Psoas muscle (tissue), 8 donors: ENCODE data around the gene TSTD2. TPM values are rescaled to one million over a fixed set of nuclear protein-coding genes. Genes with fewer than 3 reads are reported as not detected.

ENCODE experiments used
- ATAC-seq, 4 donors: fragments of 200-7000 bp; cut with Tn5 transposase; one replicate each; pipeline ENCODE4 v1.9.1; 2020; ENCODE audit warnings: moderate library complexity in 3 of 4, mild to moderate bottlenecking in 2 of 4
- DNase-seq, 2 donors: peaks; one replicate each; pipeline ENCODE4 v3.0.0-alpha.2; 2020
- H3K27ac ChIP-seq: fragments of 200-600 bp; one replicate; pipeline ENCODE4 v1.8.0; 2022
- H3K27me3 ChIP-seq, 3 donors: fragments of 200-600 bp in 1 of 3; one replicate each; pipeline versions ENCODE4 v1.6.1 to v1.8.0; 2013 to 2022; ENCODE audit warnings: low read length in 2 of 3, mild to moderate bottlenecking in 2 of 3, moderate library complexity in 1 of 3; ENCODE audit not compliant: insufficient read depth in 3 of 3
- H3K36me3 ChIP-seq, 2 donors: fragments of 200-600 bp in 1 of 2; one replicate each; pipeline versions ENCODE4 v1.6.1 to v1.8.0; 2013 to 2022; ENCODE audit warnings: low read depth in 1 of 2, mild to moderate bottlenecking in 1 of 2, moderate library complexity in 1 of 2; ENCODE audit not compliant: insufficient read depth in 1 of 2
- H3K4me1 ChIP-seq: fragments of 200-600 bp; one replicate; pipeline ENCODE4 v1.8.0; 2022
- H3K4me3 ChIP-seq: fragments of 200-600 bp; one replicate; pipeline ENCODE4 v1.8.0; 2022; ENCODE audit warnings: mild to moderate bottlenecking
- H3K9me3 ChIP-seq: fragments of 200-600 bp; one replicate; pipeline ENCODE4 v1.8.0; 2022
- CTCF ChIP-seq: fragments of 200-600 bp; IDR thresholded peaks from one replicate; pipeline ENCODE4 v1.8.0; 2022; ENCODE audit warnings: antibody characterized with exemption
- WGBS, 3 donors: extraction: QIAGEN DNeasy Blood & Tissue Kit; methylation state at CpG; one replicate each; pipeline versions ENCODE4 v1.1.6 to v1.1.7; 2013; 5-methylcytosine and 5-hydroxymethylcytosine counted together
- intact Hi-C, 2 donors: fragments of 100-400 bp; cut with DNase I; formaldehyde crosslinking; loops; one replicate each; pipeline versions ENCODE4 v1.11.0 to v1.14.2; 2022
- polyA plus RNA-seq, 3 donors: library from polyadenylated mRNA; stranded (reverse); fragments of 200-250 nt; gene quantifications; one replicate each; pipeline ENCODE4 v1.2.3, GENCODE V29; 2013
- total RNA-seq, 4 donors: library from RNA; stranded (reverse); fragmentation: NEBNext Ultra II Directional in 2 of 4; extraction: Animal tissue kit (Norgen Biotek cat#: 25700) in 2 of 4; gene quantifications; one replicate each; pipeline versions ENCODE4 v1.2.1 to v1.2.4, GENCODE V29; 2021 to 2023
- donor health status: healthy with polysubstance abuse.
- donor health status: DM: no; HTN: no; CAD: no; lungs with moderate emphysema.
- donor health status: Bipolar disorder and iron deficiency.
- donor health status: healthy.
- donor health status: DM: yes; HTN: yes; CAD: no.
- donor health status: DM: no; HTN: no; CAD: no.
- donor health status: DM: no; HTN: no; CAD: no.
- donor health status: DM: yes; HTN: yes; CAD: no.

TSTD2 gene
- total and polyA plus RNA-seq, 7 donors = 16.2 to 22.9 (median 18.1) TPM

- no peaks in the 10 kb centered on the region for H3K9me3 ChIP-seq
These were observed 1.9 kb upstream of the TSTD2 start for GRCh38 chr9:97635026-97635425.

GRCh38 chr9:97633859-97634490 lies 807 bp upstream of the TSTD2 start:
- Histone ChIP-seq H3K27ac (peak overlapping the region; percentile 94), H3K4me3 (peak overlapping the region; percentile 90), H3K4me1 (peaks cover 65% of the 10 kb centered on the region), H3K36me3 (no peaks in the 10 kb centered on the region), H3K27me3 (no peaks in the 10 kb centered on the region), H3K9me3 (no peaks in the 10 kb centered on the region)
- DNase-seq (no peak), ATAC-seq (peak in 1 of 4 donors; percentile 5)
- intact Hi-C loops = loop anchor here in 1 of 2 donors (5.0 kb wide), 1 partner anchor 857 kb away; the partner anchor contains the start of gene ZNF510
- TF ChIP-seq CTCF = no peak
- 0% methylated on average over 42 to 43 of the region's 43 CpGs for WGBS, 3 donors

More at GRCh38 chr9:97635026-97635425, 1.9 kb upstream of the TSTD2 start:
- 65 to 73% (median 70%) methylated on average over 7 of the region's 7 CpGs for WGBS, 3 donors
- Histone ChIP-seq H3K36me3 (no peaks in the 10 kb centered on the region), H3K4me1 (peaks cover 69% of the 10 kb centered on the region), H3K4me3 (peak overlapping the region; percentile 90), H3K27ac (peak overlapping the region; percentile 94), H3K27me3 (no peaks in the 10 kb centered on the region)
- ATAC-seq = no peak
- no peak for TF ChIP-seq CTCF
- no peak for DNase-seq
- intact Hi-C loops = no loop called here

- peaks cover 63% of the 10 kb centered on the region for H3K4me1 ChIP-seq
- H3K27me3 ChIP-seq = no peaks in the 10 kb centered on the region
These were observed 752 bp downstream of the TSTD2 start for GRCh38 chr9:97632248-97632984.

GRCh38 chr9:97630591-97630990 lies 2.6 kb downstream of the TSTD2 start:
- intact Hi-C loops = loop anchor here in 1 of 2 donors (5.0 kb wide), 1 partner anchor 853 kb away; the partner anchor contains the start of gene ZNF510
- peaks cover 5 to 19% of the 10 kb centered on the region in 2 donors for H3K36me3 ChIP-seq
- no peak for ATAC-seq
- no peak overlapping the region for H3K4me3 ChIP-seq
- DNase-seq = no peak
- TF ChIP-seq CTCF = no peak
- no peaks in the 10 kb centered on the region for H3K9me3 ChIP-seq
- H3K27me3 ChIP-seq = no peaks in the 10 kb centered on the region
- peaks cover 60% of the 10 kb centered on the region for H3K4me1 ChIP-seq
- peak overlapping the region; percentile 30 for H3K27ac ChIP-seq

More at GRCh38 chr9:97632248-97632984, 752 bp downstream of the TSTD2 start:
- intact Hi-C loops = loop anchor here in 1 of 2 donors (5.0 kb wide), 1 partner anchor 855 kb away; the partner anchor contains the start of gene ZNF510
- 1 to 2% (median 2%) methylated on average over 27 of the region's 27 CpGs for WGBS, 3 donors
- H3K4me3 ChIP-seq = peak overlapping the region; percentile 90
- TF ChIP-seq CTCF = no peak
- peak overlapping the region; percentile 94 for H3K27ac ChIP-seq
- H3K9me3 ChIP-seq = no peaks in the 10 kb centered on the region
- ATAC-seq (peak; percentile 13 to 32 (median 15)), DNase-seq (peak; percentile 55 to 78)
- H3K36me3 ChIP-seq = peaks cover 0 to under 1% of the 10 kb centered on the region in 2 donors
